Activated CD4-positive, alpha-beta memory T cell treated with anti-CD3 and anti-CD28 coated beads for 36 hours (primary cell): ENCODE data around the gene RTL5. TPM values are rescaled to one million over a fixed set of nuclear protein-coding genes. Genes with fewer than 3 reads are reported as not detected.
A peak's percentile ranks its signal among the peaks of the same experiment; 100 is the strongest.

Experiments
- CTCF ChIA-PET: fragments of 350-600 bp; sonication (Branson Sonifier 250); formaldehyde crosslinking; loops from one replicate; lab custom pipeline; 2021; ENCODE audit warnings: antibody characterized with exemption, inconsistent platforms; lab: Charles Lee
- POLR2A ChIA-PET: fragments of 350-600 bp; sonication (Branson Sonifier 250); formaldehyde crosslinking; loops from one replicate; lab custom pipeline; 2021; ENCODE audit warnings: antibody characterized with exemption; lab: Charles Lee
- DNase-seq: peaks from one replicate; pipeline ENCODE4 v3.0.0-alpha.2; 2020
- H3K27ac Mint-ChIP-seq: one replicate; pipeline ENCODE4 v1.8.0; 2021; ENCODE audit warnings: mixed read lengths
- H3K27me3 Mint-ChIP-seq: one replicate; pipeline ENCODE4 v1.8.0; 2021; ENCODE audit warnings: mixed read lengths
- H3K36me3 Mint-ChIP-seq: one replicate; pipeline ENCODE4 v1.8.0; 2021; ENCODE audit warnings: mixed read lengths
- H3K4me1 Mint-ChIP-seq: one replicate; pipeline ENCODE4 v1.8.0; 2021; ENCODE audit warnings: low read depth, mixed read lengths
- H3K4me3 Mint-ChIP-seq: one replicate; pipeline ENCODE4 v1.8.0; 2021; ENCODE audit warnings: mild to moderate bottlenecking, mixed read lengths
- H3K9me3 Mint-ChIP-seq: one replicate; pipeline ENCODE4 v1.8.0; 2021; ENCODE audit warnings: mixed read lengths
- intact Hi-C: fragments of 100-400 bp; cut with micrococcal nuclease; formaldehyde crosslinking; loops from one replicate; pipeline ENCODE4 v1.15.1; 2023
- total RNA-seq, 2 experiments: library from RNA; stranded (reverse); gene quantifications; one replicate each; pipeline ENCODE4 v1.2.3, GENCODE V29; 2021

The RTL5 gene
- total RNA-seq, 2 experiments from 2014 or later = 0.76 to 0.92 TPM

DNA sequence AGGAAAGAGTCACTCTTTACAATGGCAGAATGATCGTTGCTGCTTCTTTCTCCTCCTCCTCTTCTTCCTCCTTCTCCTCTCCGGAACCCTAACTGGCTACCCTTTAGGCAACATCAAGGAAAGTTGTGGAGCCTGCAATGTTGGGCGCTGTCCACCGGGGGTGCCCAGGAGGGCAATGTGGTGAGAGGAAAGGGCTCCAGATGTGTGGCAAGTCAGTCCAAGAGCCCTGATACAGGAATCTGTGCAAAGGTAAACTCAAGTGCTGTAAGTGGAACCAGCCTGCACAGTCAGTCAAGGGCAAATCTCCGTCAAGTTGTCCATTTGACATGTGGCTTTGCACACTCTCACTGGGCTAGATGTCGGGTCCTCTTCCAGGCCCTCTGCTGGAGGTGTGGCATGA, 2.8 kb downstream of the RTL5 start:
- intact Hi-C loops = loop anchor here (5.0 kb wide), 1 partner anchor 53 kb away; the partner anchor contains the start of gene PIN4
- peak; percentile 32 for DNase-seq
- Mint-ChIP-seq H3K4me3 (no peak overlapping the region), H3K27ac (no peak overlapping the region), H3K9me3 (no peaks in the 10 kb centered on the region), H3K27me3 (peaks cover 14% of the 10 kb centered on the region), H3K4me1 (peaks cover 26% of the 10 kb centered on the region), H3K36me3 (no peaks in the 10 kb centered on the region)
- ChIA-PET CTCF (interaction anchor here (1.8 to 7.7 kb wide), 4 partner anchors 15 to 131 kb away, joined by 4 to 60 read pairs (median 33); no protein-coding TSS in a partner anchor), POLR2A (no interaction called here)

DNA sequence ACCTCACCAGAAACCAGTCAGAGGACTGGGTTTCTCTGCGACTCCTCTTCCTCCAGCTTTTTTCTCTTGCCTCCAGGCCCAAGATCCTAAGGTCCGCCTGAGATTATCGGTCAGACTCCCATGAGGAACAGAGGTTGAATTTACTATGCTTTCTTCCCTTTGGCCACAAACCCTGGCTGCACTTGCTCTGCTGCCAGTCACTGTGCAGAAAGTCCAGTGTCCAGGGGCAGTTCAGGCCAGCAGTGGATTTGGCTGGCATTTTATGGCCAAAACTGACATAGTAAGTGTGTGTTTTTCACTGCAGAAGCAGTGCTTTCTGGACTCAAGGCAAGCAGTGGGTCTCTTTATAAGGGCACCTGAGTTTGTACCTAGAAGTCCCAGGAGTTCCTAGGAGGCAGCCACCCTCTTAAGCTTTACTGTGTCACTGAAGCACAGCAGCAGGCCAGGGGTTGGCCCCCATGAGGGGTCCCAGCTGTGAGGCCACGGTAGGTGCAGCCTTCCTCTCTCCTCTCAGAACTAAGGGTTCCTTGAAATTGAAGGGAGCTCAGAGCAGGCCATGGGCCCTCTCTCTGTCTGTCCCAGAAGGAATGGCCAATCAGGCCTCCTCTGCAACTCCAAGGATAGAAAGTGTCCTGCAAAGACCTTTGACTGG, 3.4 kb downstream of the RTL5 start:
- POLR2A ChIA-PET = no interaction called here
- intact Hi-C loops = loop anchor here (5.0 kb wide), 1 partner anchor 54 kb away; the partner anchor contains the start of gene PIN4

DNA sequence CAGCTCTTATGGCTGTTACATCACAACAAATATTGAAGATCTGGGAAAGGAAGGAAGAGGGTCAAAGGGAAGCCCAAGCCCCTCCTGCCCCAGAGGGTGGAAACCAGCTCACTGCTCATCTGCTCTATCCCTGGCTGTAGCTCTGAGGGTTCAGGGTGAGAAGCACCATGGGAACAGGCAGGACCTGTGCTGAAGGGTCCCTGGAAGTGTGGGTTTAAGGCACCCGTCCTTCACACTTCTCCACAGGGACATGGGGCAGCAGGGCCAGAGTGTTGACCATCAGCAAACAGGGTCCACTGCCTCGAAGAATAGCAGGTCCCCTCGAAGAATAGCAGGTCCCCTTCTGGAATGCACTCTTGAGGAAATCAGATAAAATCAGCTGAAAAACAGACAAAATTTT, 4.4 kb downstream of the RTL5 start:
- no peaks in the 10 kb centered on the region for H3K9me3 Mint-ChIP-seq
- DNase-seq = no peak
- H3K4me3 Mint-ChIP-seq = no peak overlapping the region
- CTCF ChIA-PET = interaction anchor here (0.5 to 7.7 kb wide), 11 partner anchors 12 to 268 kb away, joined by 3 to 60 read pairs (median 4); no protein-coding TSS in a partner anchor
- H3K36me3 Mint-ChIP-seq = no peaks in the 10 kb centered on the region
- H3K27me3 Mint-ChIP-seq = peaks cover 11% of the 10 kb centered on the region
- no peak overlapping the region for H3K27ac Mint-ChIP-seq
- H3K4me1 Mint-ChIP-seq = peaks cover 40% of the 10 kb centered on the region
- intact Hi-C loops = loop anchor here (2.0 to 5.0 kb wide), 2 partner anchors 55 to 217 kb away; partner anchors contain the start of genes NHSL2 and PIN4
- POLR2A ChIA-PET = interaction anchor here (0.6 to 0.8 kb wide), 2 partner anchors 24 to 140 kb away, joined by 3 read pairs; no protein-coding TSS in a partner anchor

More for the DNA sequence above, 3.4 kb downstream of the RTL5 start:
- H3K36me3 Mint-ChIP-seq = no peaks in the 10 kb centered on the region
- no peak overlapping the region for H3K4me3 Mint-ChIP-seq
- no peak overlapping the region for H3K27ac Mint-ChIP-seq
- CTCF ChIA-PET = interaction anchor here (0.5 to 7.7 kb wide), 9 partner anchors 11 to 269 kb away, joined by 3 to 60 read pairs (median 9); no protein-coding TSS in a partner anchor
- no peak for DNase-seq
- H3K4me1 Mint-ChIP-seq = peaks cover 31% of the 10 kb centered on the region
- peaks cover 12% of the 10 kb centered on the region for H3K27me3 Mint-ChIP-seq
- no peaks in the 10 kb centered on the region for H3K9me3 Mint-ChIP-seq

DNA sequence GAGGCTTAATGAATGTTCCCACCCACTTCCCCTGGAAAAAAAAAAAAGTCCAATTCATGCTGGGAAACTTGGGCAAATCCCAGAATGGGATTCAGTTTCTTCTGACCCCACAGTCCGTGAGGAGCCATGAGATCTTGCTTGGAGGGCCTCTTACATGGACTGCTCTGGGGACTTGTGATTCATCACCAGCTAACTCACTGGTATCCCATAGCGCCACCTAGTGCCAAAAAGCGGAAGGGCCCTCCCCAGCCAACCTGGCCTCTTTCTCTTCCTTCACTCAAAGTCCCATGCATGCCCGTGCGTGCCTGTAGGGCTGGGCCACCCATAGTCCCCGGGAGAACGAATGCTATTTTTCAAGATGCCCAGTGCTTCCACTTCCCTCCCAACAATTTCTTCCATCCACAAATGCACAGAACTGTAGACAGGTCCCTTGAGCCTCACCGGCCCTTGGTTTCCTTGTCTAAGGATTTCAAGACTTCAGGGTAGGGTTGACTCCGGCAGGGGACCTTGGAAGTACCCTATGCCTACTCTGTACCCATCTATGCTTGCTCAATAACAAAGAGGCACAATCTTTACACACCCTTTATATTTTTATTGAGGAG, 5.1 kb downstream of the RTL5 start:
- no peak overlapping the region for H3K27ac Mint-ChIP-seq
- ChIA-PET POLR2A (interaction anchor here (0.6 kb wide), 2 partner anchors 54 to 140 kb away, joined by 3 read pairs; no protein-coding TSS in a partner anchor), CTCF (interaction anchor here (0.6 to 7.7 kb wide), 13 partner anchors 17 to 1371 kb away, joined by 3 to 60 read pairs (median 4); no protein-coding TSS in a partner anchor)
- intact Hi-C loops = loop anchor here (1.0 to 5.0 kb wide), 4 partner anchors 56 to 216 kb away; partner anchors contain the start of genes NHSL2 and PIN4
- H3K4me3 Mint-ChIP-seq = no peak overlapping the region
- peaks cover 9% of the 10 kb centered on the region for H3K27me3 Mint-ChIP-seq
- H3K36me3 Mint-ChIP-seq = no peaks in the 10 kb centered on the region
- H3K4me1 Mint-ChIP-seq = peaks cover 42% of the 10 kb centered on the region
- H3K9me3 Mint-ChIP-seq = no peaks in the 10 kb centered on the region
- peak; percentile 88 for DNase-seq

DNA sequence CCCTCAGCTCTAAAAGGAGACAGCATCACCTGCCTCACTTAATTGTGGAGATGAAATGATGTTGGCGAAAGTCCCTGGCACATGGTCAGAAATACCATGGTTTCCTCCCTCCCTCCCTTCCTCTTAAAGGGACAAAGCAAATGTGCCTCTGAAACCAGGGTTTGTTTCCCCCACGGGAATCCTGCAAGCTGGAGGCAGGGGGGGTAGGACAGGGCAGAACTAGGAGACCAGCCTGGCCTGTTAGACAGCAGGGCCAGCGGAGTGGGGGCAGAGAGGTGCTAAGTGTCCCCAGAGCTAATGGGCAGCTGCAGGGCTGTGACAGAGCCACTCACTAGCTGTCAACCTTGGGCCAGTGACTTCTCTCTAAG, 5.7 kb downstream of the RTL5 start:
- H3K36me3 Mint-ChIP-seq = no peaks in the 10 kb centered on the region
- CTCF ChIA-PET = interaction anchor here (1.0 to 7.7 kb wide), 11 partner anchors 18 to 1370 kb away, joined by 3 to 60 read pairs (median 6); partner anchors contain the start of gene NHSL2
- H3K27ac Mint-ChIP-seq = no peak overlapping the region
- DNase-seq = no peak
- POLR2A ChIA-PET = interaction anchor here (0.6 kb wide), 1 partner anchor 55 kb away, joined by 3 read pairs; no protein-coding TSS in a partner anchor
- H3K27me3 Mint-ChIP-seq = peaks cover 9% of the 10 kb centered on the region
- intact Hi-C loops = loop anchor here (1.0 to 5.0 kb wide), 4 partner anchors 56 to 215 kb away; partner anchors contain the start of genes NHSL2 and PIN4
- no peaks in the 10 kb centered on the region for H3K9me3 Mint-ChIP-seq
- peaks cover 49% of the 10 kb centered on the region for H3K4me1 Mint-ChIP-seq
- no peak overlapping the region for H3K4me3 Mint-ChIP-seq

GRCh38 chrX:72125331-72126047, 6.2 kb downstream of the RTL5 start:
- H3K27ac Mint-ChIP-seq = no peak overlapping the region
- H3K36me3 Mint-ChIP-seq = no peaks in the 10 kb centered on the region
- intact Hi-C loops = loop anchor here (1.0 to 5.0 kb wide), 4 partner anchors 57 to 215 kb away; partner anchors contain the start of genes NHSL2 and PIN4
- no peak overlapping the region for H3K4me3 Mint-ChIP-seq
- ChIA-PET CTCF (interaction anchor here (1.0 to 7.7 kb wide), 9 partner anchors 23 to 1369 kb away, joined by 3 to 60 read pairs (median 6); partner anchors contain the start of gene NHSL2), POLR2A (no interaction called here)
- DNase-seq = no peak
- H3K4me1 Mint-ChIP-seq = peaks cover 54% of the 10 kb centered on the region
- H3K27me3 Mint-ChIP-seq = peaks cover 9% of the 10 kb centered on the region
- H3K9me3 Mint-ChIP-seq = no peaks in the 10 kb centered on the region

DNA sequence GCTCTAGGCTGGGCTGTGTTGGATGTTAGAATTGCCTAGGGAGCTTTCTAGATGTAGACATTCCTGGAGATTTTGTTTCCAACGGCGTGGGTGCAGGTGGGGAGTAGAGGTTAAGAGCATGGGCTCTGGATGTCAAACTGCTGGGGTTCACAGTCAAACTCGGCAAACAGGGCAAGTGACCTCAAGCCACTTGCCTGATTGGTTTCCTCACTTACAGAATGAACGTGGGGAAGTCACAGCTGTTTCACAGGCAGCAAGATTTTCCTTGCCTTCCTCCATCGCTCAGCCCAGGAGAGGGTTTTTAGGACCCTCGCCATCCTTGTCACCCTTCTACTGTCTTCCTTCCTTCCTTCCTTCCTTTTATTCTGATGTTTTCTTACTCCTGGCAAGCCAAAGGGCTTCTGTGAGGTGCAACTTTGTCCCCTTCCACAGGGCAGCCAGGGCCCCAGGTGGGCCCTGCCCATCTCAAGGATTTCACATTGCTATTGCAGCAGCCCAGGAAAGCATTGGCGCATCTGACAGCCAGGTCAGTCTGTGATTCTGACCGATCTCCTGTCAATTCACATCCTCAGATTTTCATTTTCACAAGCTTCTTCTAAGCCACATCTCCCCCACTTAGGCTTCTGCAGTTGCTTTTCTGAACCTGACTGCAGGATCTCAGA, 7.0 kb downstream of the RTL5 start:
- H3K9me3 Mint-ChIP-seq = no peaks in the 10 kb centered on the region
- no peak overlapping the region for H3K4me3 Mint-ChIP-seq
- no peak overlapping the region for H3K27ac Mint-ChIP-seq
- H3K27me3 Mint-ChIP-seq = peaks cover 2% of the 10 kb centered on the region
- CTCF ChIA-PET = interaction anchor here (1.1 to 5.2 kb wide), 5 partner anchors 22 to 126 kb away, joined by 3 to 57 read pairs (median 19); no protein-coding TSS in a partner anchor
- POLR2A ChIA-PET = no interaction called here
- DNase-seq = no peak
- H3K36me3 Mint-ChIP-seq = no peaks in the 10 kb centered on the region
- peaks cover 59% of the 10 kb centered on the region for H3K4me1 Mint-ChIP-seq
- intact Hi-C loops = loop anchor here (5.0 kb wide), 1 partner anchor 58 kb away; the partner anchor contains the start of gene PIN4

- Mint-ChIP-seq H3K9me3 (no peaks in the 10 kb centered on the region), H3K27me3 (no peaks in the 10 kb centered on the region), H3K4me3 (no peak overlapping the region), H3K27ac (no peak overlapping the region), H3K36me3 (no peaks in the 10 kb centered on the region), H3K4me1 (peaks cover 56% of the 10 kb centered on the region)
- no peak for DNase-seq
- POLR2A ChIA-PET = no interaction called here
- intact Hi-C loops = no loop called here
- CTCF ChIA-PET = interaction anchor here (1.0 to 5.2 kb wide), 5 partner anchors 21 to 125 kb away, joined by 3 to 57 read pairs (median 19); no protein-coding TSS in a partner anchor
Measured at GRCh38 chrX:72123471-72124185, 8.1 kb downstream of the RTL5 start.

GRCh38 chrX:72122621-72123337, 8.9 kb downstream of the RTL5 start:
- POLR2A ChIA-PET = no interaction called here
- Mint-ChIP-seq H3K27me3 (no peaks in the 10 kb centered on the region), H3K4me1 (peaks cover 56% of the 10 kb centered on the region), H3K27ac (peak overlapping the region; percentile 56), H3K9me3 (no peaks in the 10 kb centered on the region), H3K4me3 (no peak overlapping the region), H3K36me3 (no peaks in the 10 kb centered on the region)
- CTCF ChIA-PET = interaction anchor here (1.0 to 5.2 kb wide), 3 partner anchors 101 to 105 kb away, joined by 6 to 52 read pairs (median 6); no protein-coding TSS in a partner anchor
- intact Hi-C loops = no loop called here
- no peak for DNase-seq

DNA sequence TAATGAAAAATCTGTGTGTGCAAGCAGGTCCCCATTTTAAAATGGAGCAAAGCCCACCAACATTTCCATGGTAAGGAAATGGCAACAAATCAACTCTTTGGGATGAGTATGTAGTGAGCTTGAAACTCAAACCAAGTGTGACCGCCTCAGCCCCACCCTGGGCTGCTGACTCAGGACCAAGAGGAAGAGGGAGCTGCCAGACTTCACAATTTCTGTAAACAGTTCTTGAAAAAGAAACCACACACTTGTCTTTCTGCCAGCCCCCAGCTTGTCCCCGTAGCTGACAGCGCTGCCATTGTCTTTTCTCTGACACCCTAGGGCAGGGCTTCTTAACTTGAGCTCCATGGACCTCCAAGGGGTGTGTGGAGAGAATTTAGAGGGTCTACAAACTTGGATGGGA, 10.3 kb downstream of the RTL5 start:
- no peak overlapping the region for H3K4me3 Mint-ChIP-seq
- CTCF ChIA-PET = interaction anchor here (1.1 to 2.0 kb wide), 4 partner anchors 16 to 103 kb away, joined by 4 to 6 read pairs (median 6); no protein-coding TSS in a partner anchor
- peak; percentile 65 for DNase-seq
- POLR2A ChIA-PET = interaction anchor here (0.9 kb wide), 1 partner anchor 18 kb away, joined by 3 read pairs; no protein-coding TSS in a partner anchor
- H3K27me3 Mint-ChIP-seq = no peaks in the 10 kb centered on the region
- H3K36me3 Mint-ChIP-seq = no peaks in the 10 kb centered on the region
- intact Hi-C loops = loop anchor here (1.0 kb wide), 2 partner anchors 16 to 21 kb away; no protein-coding TSS in a partner anchor
- H3K9me3 Mint-ChIP-seq = no peaks in the 10 kb centered on the region
- H3K4me1 Mint-ChIP-seq = peaks cover 57% of the 10 kb centered on the region
- peak overlapping the region; percentile 70 for H3K27ac Mint-ChIP-seq
